Measurements from ENCODE around the gene CHIC2.

Gene CHIC2

GRCh38 chr4:54097152-54097551 lies 32.7 kb upstream of the CHIC2 start:
- ATAC-seq (ENCODE audit: low read depth): no peak
- H3K4me3 ChIP-seq (ENCODE audit: severe bottlenecking): no peak overlapping the region
- H3K27me3 ChIP-seq (ENCODE audit: insufficient read depth, poor library complexity, severe bottlenecking): peaks cover 44% of the 10 kb centered on the region
- TF ChIP-seq CTCF (IDR thresholded peaks at IDR 0.05; ENCODE audit: poor library complexity, severe bottlenecking): no peak
- no peak overlapping the region for H3K27ac ChIP-seq (ENCODE audit: poor library complexity, severe bottlenecking)
- no peaks in the 10 kb centered on the region for H3K36me3 ChIP-seq (ENCODE audit: low read depth)
- no peaks in the 10 kb centered on the region for H3K4me1 ChIP-seq (ENCODE audit: insufficient read depth, poor library complexity, severe bottlenecking)
- DNase-seq (ENCODE audit: low spot score): no peak
- no peaks in the 10 kb centered on the region for H3K9me3 ChIP-seq (ENCODE audit: severe bottlenecking)

GRCh38 chr4:54096295-54096962 lies 32.0 kb upstream of the CHIC2 start:
- no peak for DNase-seq (ENCODE audit: low spot score)
- Histone ChIP-seq H3K4me3 (ENCODE audit: severe bottlenecking) (no peak overlapping the region), H3K9me3 (ENCODE audit: severe bottlenecking) (no peaks in the 10 kb centered on the region), H3K27ac (ENCODE audit: poor library complexity, severe bottlenecking) (no peak overlapping the region), H3K27me3 (ENCODE audit: insufficient read depth, poor library complexity, severe bottlenecking) (peaks cover 36% of the 10 kb centered on the region), H3K4me1 (ENCODE audit: insufficient read depth, poor library complexity, severe bottlenecking) (no peaks in the 10 kb centered on the region), H3K36me3 (ENCODE audit: low read depth) (no peaks in the 10 kb centered on the region)
- no peak for TF ChIP-seq CTCF (IDR thresholded peaks at IDR 0.05; ENCODE audit: poor library complexity, severe bottlenecking)
- ATAC-seq (ENCODE audit: low read depth): no peak

GRCh38 chr4:54095110-54095825 lies 30.9 kb upstream of the CHIC2 start:
- Histone ChIP-seq H3K4me1 (ENCODE audit: insufficient read depth, poor library complexity, severe bottlenecking) (no peaks in the 10 kb centered on the region), H3K9me3 (ENCODE audit: severe bottlenecking) (no peaks in the 10 kb centered on the region), H3K36me3 (ENCODE audit: low read depth) (no peaks in the 10 kb centered on the region), H3K4me3 (ENCODE audit: severe bottlenecking) (no peak overlapping the region), H3K27ac (ENCODE audit: poor library complexity, severe bottlenecking) (no peak overlapping the region), H3K27me3 (ENCODE audit: insufficient read depth, poor library complexity, severe bottlenecking) (peaks cover 25% of the 10 kb centered on the region)
- ATAC-seq (ENCODE audit: low read depth) (no peak), DNase-seq (ENCODE audit: low spot score) (no peak)
- no peak for TF ChIP-seq CTCF (IDR thresholded peaks at IDR 0.05; ENCODE audit: poor library complexity, severe bottlenecking)

- Histone ChIP-seq H3K27ac (ENCODE audit: poor library complexity, severe bottlenecking) (no peak overlapping the region), H3K27me3 (ENCODE audit: insufficient read depth, poor library complexity, severe bottlenecking) (peaks cover 17% of the 10 kb centered on the region), H3K4me3 (ENCODE audit: severe bottlenecking) (no peak overlapping the region), H3K36me3 (ENCODE audit: low read depth) (no peaks in the 10 kb centered on the region), H3K4me1 (ENCODE audit: insufficient read depth, poor library complexity, severe bottlenecking) (no peaks in the 10 kb centered on the region), H3K9me3 (ENCODE audit: severe bottlenecking) (no peaks in the 10 kb centered on the region)
- DNase-seq (ENCODE audit: low spot score) (no peak), ATAC-seq (ENCODE audit: low read depth) (no peak)
- no peak for TF ChIP-seq CTCF (IDR thresholded peaks at IDR 0.05; ENCODE audit: poor library complexity, severe bottlenecking)
Measured at GRCh38 chr4:54094451-54094850, 30.0 kb upstream of the CHIC2 start.
